GM21529 (cell line): ENCODE measurements around the gene LDLRAD4.
"Not testable (repeated sequence)": the region's sequence is repeated elsewhere in the genome, so short reads cannot be mapped to it uniquely, and the experiment has no call there.

Experiments used
- ATAC-seq: cut with Tn5 transposase; IDR thresholded peaks from one replicate; pipeline ENCODE4 v1.9.1; 2021; ENCODE audit not compliant: unreplicated experiment

LDLRAD4 gene

GRCh38 chr18:13688191-13689136 is 469.9 kb downstream of the LDLRAD4 start:
- ATAC-seq = no peak

GRCh38 chr18:13690060-13690459 is 471.5 kb downstream of the LDLRAD4 start:
- ATAC-seq = not testable (repeated sequence)

GRCh38 chr18:13695337-13695736 is 476.8 kb downstream of the LDLRAD4 start:
- ATAC-seq = not testable (repeated sequence)

GRCh38 chr18:13696961-13697360 is 478.4 kb downstream of the LDLRAD4 start:
- ATAC-seq = no peak

GRCh38 chr18:13700153-13700552 is 481.6 kb downstream of the LDLRAD4 start:
- ATAC-seq = no peak
